ENCODE results near the gene EFCAB8. TPM values are rescaled to one million over a fixed set of nuclear protein-coding genes. Genes with fewer than 3 reads are reported as not detected.

The EFCAB8 gene
- total RNA-seq, 1 experiment from 2014 or later, result 1.8 TPM

DNA sequence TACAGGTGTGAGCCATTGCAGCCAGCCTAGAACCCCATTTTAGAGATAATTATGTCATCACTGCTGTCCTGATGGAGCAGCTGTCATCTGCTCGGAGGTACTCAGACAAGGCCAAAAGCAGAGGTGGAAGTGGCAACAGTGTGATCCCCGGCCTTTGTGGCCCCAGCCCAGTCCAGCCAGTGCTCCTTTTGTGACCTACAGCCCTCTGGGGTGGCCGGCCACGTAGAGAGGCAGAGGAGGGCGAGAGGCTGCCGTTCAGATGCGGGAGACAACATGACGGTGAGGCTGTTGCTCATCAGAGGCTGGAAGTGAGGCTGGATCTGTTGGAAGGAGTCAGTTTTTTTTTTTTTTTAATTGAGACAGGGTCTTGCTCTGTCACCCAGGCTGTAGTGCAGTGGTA, 32.8 kb downstream of the EFCAB8 start:
- Mint-ChIP-seq H3K9me3 (ENCODE audit: unreplicated experiment) (no peaks in the 10 kb centered on the region), H3K27me3 (ENCODE audit: insufficient read depth, unreplicated experiment) (no peaks in the 10 kb centered on the region), H3K36me3 (ENCODE audit: insufficient read depth, unreplicated experiment) (no peaks in the 10 kb centered on the region), H3K4me1 (ENCODE audit: low read depth, unreplicated experiment) (no peaks in the 10 kb centered on the region), H3K4me3 (ENCODE audit: unreplicated experiment) (no peak overlapping the region), H3K27ac (ENCODE audit: unreplicated experiment) (no peak overlapping the region)
- ChIA-PET POLR2A (no interaction called here), CTCF (no interaction called here)
- TF ChIP-seq CTCF (IDR thresholded peaks at IDR 0.05; ENCODE audit: insufficient read depth in 1 of 2, low read depth in 1 of 2, low read length in 1 of 2, severe bottlenecking in 1 of 2, unreplicated experiment in 1 of 2), result no peak
- Histone ChIP-seq H3K27me3 (replicated peaks; ENCODE audit: control insufficient read depth, insufficient read depth, low read length) (no peaks in the 10 kb centered on the region), H3K4me3 (ENCODE audit: low read depth, low read length) (no peak overlapping the region), H3K36me3 (ENCODE audit: control insufficient read depth, insufficient read depth, low read length) (no peaks in the 10 kb centered on the region), H3K4me1 (no peaks in the 10 kb centered on the region), H3K9me3 (no peaks in the 10 kb centered on the region)
- intact Hi-C loops (cut with micrococcal nuclease; ENCODE audit: unreplicated experiment), result no loop called here
- DNase-seq, result no peak
- no TSS peak for BruUV-seq (replicated peaks)

DNA sequence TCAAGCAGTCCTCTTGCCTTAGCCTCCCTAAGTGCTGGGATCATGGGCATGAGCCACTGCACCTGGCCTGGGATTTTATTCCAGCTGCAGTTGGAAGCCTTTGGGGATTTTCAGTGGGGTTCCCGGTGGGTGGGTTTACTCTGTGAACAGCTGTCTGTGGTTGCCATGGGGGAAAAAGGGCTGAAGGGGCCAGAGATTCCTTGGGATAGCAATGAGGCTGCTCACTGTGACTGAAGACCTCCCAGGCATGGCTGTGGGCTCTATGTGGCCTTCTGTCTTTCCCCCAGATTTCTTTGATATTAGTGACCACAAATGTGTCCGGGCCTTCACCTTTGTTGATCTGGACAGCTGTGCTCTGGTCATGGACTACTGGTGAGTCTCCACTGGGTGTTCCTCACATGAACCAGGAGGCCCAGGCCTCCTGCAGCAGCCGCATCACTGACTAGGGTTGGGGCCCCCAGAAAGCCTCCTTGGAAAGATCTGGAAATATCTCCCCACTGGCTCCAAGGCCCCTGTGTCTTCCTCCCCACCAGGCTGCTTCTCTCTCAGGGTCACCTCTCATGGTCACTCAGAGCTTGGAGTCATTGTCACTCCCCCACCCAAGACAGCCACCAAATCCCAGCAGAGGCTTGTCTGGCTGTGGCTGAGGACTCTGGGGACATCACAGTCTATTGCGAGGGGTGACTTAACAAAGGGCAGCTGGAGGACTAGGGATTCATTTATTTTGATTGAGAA, 33.4 kb downstream of the EFCAB8 start:
- H3K27me3 Mint-ChIP-seq (ENCODE audit: insufficient read depth, unreplicated experiment), result no peaks in the 10 kb centered on the region
- ChIA-PET CTCF (no interaction called here), POLR2A (interaction anchor here (0.6 kb wide), 1 partner anchor 160 kb away, joined by 3 read pairs; no protein-coding TSS in a partner anchor)
- no peaks in the 10 kb centered on the region for H3K9me3 ChIP-seq
- intact Hi-C loops (cut with micrococcal nuclease; ENCODE audit: unreplicated experiment), result no loop called here
- no peak overlapping the region for H3K4me3 ChIP-seq (ENCODE audit: low read depth, low read length)
- no peaks in the 10 kb centered on the region for H3K36me3 Mint-ChIP-seq (ENCODE audit: insufficient read depth, unreplicated experiment)
- no peaks in the 10 kb centered on the region for H3K9me3 Mint-ChIP-seq (ENCODE audit: unreplicated experiment)
- H3K27me3 ChIP-seq (replicated peaks; ENCODE audit: control insufficient read depth, insufficient read depth, low read length), result no peaks in the 10 kb centered on the region
- H3K4me3 Mint-ChIP-seq (ENCODE audit: unreplicated experiment), result no peak overlapping the region
- no peaks in the 10 kb centered on the region for H3K36me3 ChIP-seq (ENCODE audit: control insufficient read depth, insufficient read depth, low read length)
- H3K4me1 ChIP-seq, result no peaks in the 10 kb centered on the region
- no peak for DNase-seq
- H3K4me1 Mint-ChIP-seq (ENCODE audit: low read depth, unreplicated experiment), result no peaks in the 10 kb centered on the region
- no TSS peak for BruUV-seq (replicated peaks)
- no peak for TF ChIP-seq CTCF (IDR thresholded peaks at IDR 0.05; ENCODE audit: insufficient read depth in 1 of 2, low read depth in 1 of 2, low read length in 1 of 2, severe bottlenecking in 1 of 2, unreplicated experiment in 1 of 2)
- H3K27ac Mint-ChIP-seq (ENCODE audit: unreplicated experiment), result no peak overlapping the region

- Mint-ChIP-seq H3K4me1 (ENCODE audit: low read depth, unreplicated experiment) (no peaks in the 10 kb centered on the region), H3K36me3 (ENCODE audit: insufficient read depth, unreplicated experiment) (no peaks in the 10 kb centered on the region), H3K9me3 (ENCODE audit: unreplicated experiment) (no peaks in the 10 kb centered on the region), H3K4me3 (ENCODE audit: unreplicated experiment) (no peak overlapping the region), H3K27ac (ENCODE audit: unreplicated experiment) (no peak overlapping the region), H3K27me3 (ENCODE audit: insufficient read depth, unreplicated experiment) (no peaks in the 10 kb centered on the region)
- H3K4me3 ChIP-seq (ENCODE audit: low read depth, low read length), result no peak overlapping the region
- no peaks in the 10 kb centered on the region for H3K36me3 ChIP-seq (ENCODE audit: control insufficient read depth, insufficient read depth, low read length)
- ChIA-PET POLR2A (no interaction called here), CTCF (interaction anchor here (0.7 kb wide), 1 partner anchor 763 kb away, joined by 7 read pairs; no protein-coding TSS in a partner anchor)
- TF ChIP-seq CTCF (IDR thresholded peaks at IDR 0.05; ENCODE audit: insufficient read depth in 1 of 2, low read depth in 1 of 2, low read length in 1 of 2, severe bottlenecking in 1 of 2, unreplicated experiment in 1 of 2), result no peak
- H3K27me3 ChIP-seq (replicated peaks; ENCODE audit: control insufficient read depth, insufficient read depth, low read length), result no peaks in the 10 kb centered on the region
- H3K4me1 ChIP-seq, result no peaks in the 10 kb centered on the region
- no peak for DNase-seq
- no TSS peak for BruUV-seq (replicated peaks)
- H3K9me3 ChIP-seq, result no peaks in the 10 kb centered on the region
- intact Hi-C loops (cut with micrococcal nuclease; ENCODE audit: unreplicated experiment), result no loop called here
Measured at GRCh38 chr20:32893263-32894025, 34.7 kb downstream of the EFCAB8 start.

Measured in Caco-2 (cell line).